ENCODE results near the gene VPS4A. TPM values are rescaled to one million over a fixed set of nuclear protein-coding genes. Genes with fewer than 3 reads are reported as not detected.
A peak's percentile ranks its signal among the peaks of the same experiment; 100 is the strongest.

VPS4A gene
- total and polyA plus RNA-seq, 2 of the 4 experiments (the other 2 are of a cell fraction): 23.3 to 25.2 TPM

GRCh38 chr16:69328854-69329316 lies 17.7 kb downstream of the VPS4A start:
- Histone ChIP-seq H3K4ac (ENCODE audit: low read depth, low read length) (no peak overlapping the region), H3K23ac (ENCODE audit: low read depth, low read length) (peak overlapping the region; percentile 58), H3K79me1 (ENCODE audit: low read depth in 1 of 2, low read length in 2 of 2) (peaks cover 37 to 70% of the 10 kb centered on the region in 2 experiments), H3K27ac (ENCODE audit: insufficient read depth, low read length) (no peak overlapping the region), H3K4me2 (ENCODE audit: low read depth, low read length) (peak overlapping the region; percentile 91), H4K8ac (ENCODE audit: low read depth in 2 of 2, low read length in 2 of 2) (peak overlapping the region in 1 of 2 experiments; percentile 34; a peak in 1 of 4 replicates), H3K56ac (ENCODE audit: extremely low read depth, insufficient read depth, low read length) (no peak overlapping the region), H2BK20ac (ENCODE audit: low read depth, low read length) (no peak overlapping the region), H3K9ac (ENCODE audit: low read depth, low read length) (peak overlapping the region; percentile 54; the same call in 1 of the 2 replicates), H4K5ac (ENCODE audit: low read depth, low read length) (0 out of 2 replicates have a peak overlapping the region, but pooled peaks have one; percentile 7), H3K14ac (replicated peaks; ENCODE audit: low read depth, low read length) (no peak overlapping the region; the same call in 1 of the 2 replicates), H3K36me3 (ENCODE audit: control insufficient read depth, insufficient read depth, low read length) (peaks cover 44% of the 10 kb centered on the region), H3K9me3 (ENCODE audit: control insufficient read depth, insufficient read depth, low read length) (no peaks in the 10 kb centered on the region), H2BK120ac (ENCODE audit: low read depth, low read length) (no peak overlapping the region), H2AK9ac (replicated peaks; ENCODE audit: low read depth, low read length, poor library complexity) (peak overlapping the region; percentile 97), H3K4me1 (ENCODE audit: control insufficient read depth, insufficient read depth, low read length) (peaks cover 12% of the 10 kb centered on the region), H2AK5ac (ENCODE audit: low read depth, low read length) (peak overlapping the region; percentile 84; the same call in 1 of the 2 replicates), H3K9me1 (ENCODE audit: insufficient read depth, low read length) (peaks cover 10% of the 10 kb centered on the region), H3K18ac (ENCODE audit: low read depth, low read length) (no peak overlapping the region), H4K20me1 (ENCODE audit: insufficient read depth, low read length) (peaks cover 54% of the 10 kb centered on the region), H2BK15ac (ENCODE audit: low read depth, low read length) (no peak overlapping the region), H3K4me3 (ENCODE audit: insufficient read depth, low read depth, low read length) (peak overlapping the region; percentile 78; the same call in 1 of the 2 replicates), H3K27me3 (ENCODE audit: control insufficient read depth, insufficient read depth, low read length) (no peaks in the 10 kb centered on the region), H2BK5ac (ENCODE audit: low read depth, low read length, poor library complexity, severe bottlenecking) (no peak overlapping the region), H4K91ac (ENCODE audit: insufficient read depth, low read depth, low read length) (no peak overlapping the region), H2AFZ (replicated peaks; ENCODE audit: low read length, poor library complexity) (no peak overlapping the region)
- peak; percentile 62 for DNase-seq
- WGBS, 2 experiments (ENCODE audit: extremely low coverage in 2 of 2, insufficient read length in 1 of 2): 29% methylated on average over 9 of the region's 10 CpGs; no CpG with 5 or more reads in 1 of the 2 experiments
- in situ Hi-C loops (cut with MboI; ENCODE audit: low sequenced_read_pairs) (no loop called here), intact Hi-C loops (cut with micrococcal nuclease) (no loop called here), dilution Hi-C loops (cut with HindIII; ENCODE audit: low sequenced_read_pairs, unreplicated experiment) (no loop called here)
- CTCF ChIA-PET: no interaction called here
- POLR2A ChIA-PET (ENCODE audit: unreplicated experiment): interaction anchor here (0.6 kb wide), 2 partner anchors 10 to 99 kb away, joined by 5 to 6 read pairs; partner anchors contain the start of genes COG8 and NIP7
- ATAC-seq (ENCODE audit: low read depth): no peak
- BruUV-seq (replicated peaks): no TSS peak
- TF ChIP-seq RCOR1 (IDR thresholded peaks at IDR 0.05; ENCODE audit: insufficient replicate concordance, low read length): peak; percentile 23
- TF ChIP-seq POLR2A (IDR thresholded peaks at IDR 0.05; ENCODE audit: low read depth, low read length): no peak; the same call in 1 of the 2 replicates
- peak; percentile 76 for TF ChIP-seq BHLHE40 (IDR thresholded peaks at IDR 0.05; ENCODE audit: low read depth, low read length)

Data from IMR-90 (cell line).